NCI-H345 treated with DMSO at 0.1 percent for 48 hours (cell line): ENCODE results near the gene GPBP1.
"Not testable (repeated sequence)": the region's sequence is repeated elsewhere in the genome, so short reads cannot be mapped to it uniquely, and the experiment has no call there.

Experiments
- DNase-seq: peaks from one replicate; lab custom pipeline; 2025; ENCODE audit not compliant: unreplicated experiment; lab: John Stamatoyannopoulos, UW

Gene GPBP1, protein sequence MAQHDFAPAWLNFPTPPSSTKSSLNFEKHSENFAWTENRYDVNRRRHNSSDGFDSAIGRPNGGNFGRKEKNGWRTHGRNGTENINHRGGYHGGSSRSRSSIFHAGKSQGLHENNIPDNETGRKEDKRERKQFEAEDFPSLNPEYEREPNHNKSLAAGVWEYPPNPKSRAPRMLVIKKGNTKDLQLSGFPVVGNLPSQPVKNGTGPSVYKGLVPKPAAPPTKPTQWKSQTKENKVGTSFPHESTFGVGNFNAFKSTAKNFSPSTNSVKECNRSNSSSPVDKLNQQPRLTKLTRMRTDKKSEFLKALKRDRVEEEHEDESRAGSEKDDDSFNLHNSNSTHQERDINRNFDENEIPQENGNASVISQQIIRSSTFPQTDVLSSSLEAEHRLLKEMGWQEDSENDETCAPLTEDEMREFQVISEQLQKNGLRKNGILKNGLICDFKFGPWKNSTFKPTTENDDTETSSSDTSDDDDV

DNA sequence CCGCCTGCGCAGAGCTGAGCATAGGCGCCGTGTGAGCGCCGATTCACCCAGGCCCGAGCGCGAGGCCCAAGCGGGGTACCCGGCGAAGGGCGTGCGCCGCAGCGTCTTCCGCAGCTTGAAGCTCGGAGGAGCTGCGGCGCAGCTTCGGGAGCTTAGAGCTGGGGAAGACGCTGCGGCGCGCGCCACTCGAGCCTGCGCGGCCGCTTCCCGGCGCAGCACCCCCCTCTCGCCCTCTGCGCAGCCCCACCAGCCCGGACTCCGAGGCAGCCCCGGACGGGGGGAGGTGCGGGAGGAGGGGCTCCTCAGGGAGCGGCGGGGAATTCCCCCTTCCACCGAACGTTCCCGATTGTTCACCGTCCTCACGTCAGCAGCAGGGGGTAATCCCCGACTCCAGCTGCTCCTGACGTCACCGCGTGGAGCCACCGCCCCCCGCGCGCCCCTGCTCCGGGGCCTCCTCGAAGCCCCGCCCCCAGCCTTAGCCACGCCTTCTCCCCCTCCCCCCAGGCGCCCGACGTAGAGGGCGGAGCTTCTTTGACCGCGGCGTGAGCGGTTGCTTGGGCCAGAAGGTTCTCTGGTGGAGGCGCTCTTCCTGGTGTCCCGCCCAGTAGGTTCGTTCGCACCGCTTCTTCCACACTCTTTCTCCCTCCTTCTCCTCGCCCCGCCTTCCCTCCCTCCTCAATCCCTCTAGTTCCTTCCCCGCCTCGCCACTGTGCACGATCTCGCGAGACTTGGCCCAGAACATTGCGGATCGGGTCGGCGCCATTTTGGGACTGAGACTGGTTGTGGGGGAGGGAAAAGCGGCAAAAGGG is at the start of gene GPBP1:
Gene GPBP1, plus strand, starts transcription at position 741 of the 809 bp plus-strand sequence. CDS start 40,072 bp downstream, outside the sequence.
- DNase-seq: peak; percentile 88

DNA sequence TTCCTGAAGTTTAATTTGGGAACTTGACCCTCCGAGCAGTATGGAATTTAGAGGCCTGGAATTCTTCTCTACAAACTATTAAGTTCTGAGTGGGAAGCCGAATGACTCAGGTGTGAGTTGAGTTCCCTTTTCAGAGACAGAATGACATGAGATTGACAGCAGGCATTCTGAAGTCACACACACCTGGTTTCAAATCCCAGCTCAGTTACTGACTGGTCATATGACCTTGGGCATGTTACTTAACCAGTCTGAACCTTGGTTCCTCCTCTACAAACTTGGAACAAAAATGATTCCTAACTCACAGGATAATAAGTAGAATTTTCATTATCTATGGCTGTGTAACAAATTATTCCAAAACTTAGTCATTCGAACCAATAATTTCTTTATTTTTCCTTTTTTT is 45.5 kb upstream of the GPBP1 start:
- no peak for DNase-seq

DNA sequence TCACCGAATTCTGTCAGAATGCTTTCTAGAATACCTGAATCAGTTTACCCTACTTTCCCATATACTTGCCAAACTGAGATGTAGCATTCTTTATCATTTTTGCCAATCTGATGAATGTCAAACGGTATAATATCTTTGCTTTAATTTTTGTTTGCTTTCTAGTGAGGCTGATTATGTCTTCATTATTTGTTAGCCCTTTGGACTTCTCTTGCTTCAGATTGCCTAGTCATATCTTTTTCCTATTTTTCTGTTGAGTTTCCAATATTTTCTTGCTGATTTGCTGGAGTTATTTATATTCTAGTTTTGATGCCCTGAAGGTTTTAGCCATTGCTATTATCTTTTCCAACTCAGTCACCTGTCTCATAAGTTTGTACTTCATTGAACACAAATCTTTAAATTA is 40.3 kb upstream of the GPBP1 start:
- DNase-seq: no peak

DNA sequence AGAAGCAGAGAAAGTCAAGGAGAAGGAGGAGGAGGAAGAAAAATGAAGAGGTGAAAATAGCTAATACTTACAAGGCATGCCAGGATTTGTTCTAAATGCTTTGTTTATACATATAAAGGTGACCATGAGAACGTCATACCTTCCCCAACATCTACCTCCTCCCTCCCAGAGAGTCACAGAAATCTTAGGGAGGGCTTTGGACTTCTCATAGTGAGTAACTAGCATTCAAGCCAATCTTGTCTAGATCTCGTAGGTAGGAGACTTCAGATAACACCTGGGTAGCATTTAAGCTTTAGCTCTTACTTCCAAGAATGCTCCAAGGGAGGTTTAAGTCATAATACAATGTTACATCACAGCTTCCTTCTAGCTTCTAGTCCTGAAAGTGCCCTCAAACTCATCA is 36.5 kb upstream of the GPBP1 start:
- DNase-seq: no peak

DNA sequence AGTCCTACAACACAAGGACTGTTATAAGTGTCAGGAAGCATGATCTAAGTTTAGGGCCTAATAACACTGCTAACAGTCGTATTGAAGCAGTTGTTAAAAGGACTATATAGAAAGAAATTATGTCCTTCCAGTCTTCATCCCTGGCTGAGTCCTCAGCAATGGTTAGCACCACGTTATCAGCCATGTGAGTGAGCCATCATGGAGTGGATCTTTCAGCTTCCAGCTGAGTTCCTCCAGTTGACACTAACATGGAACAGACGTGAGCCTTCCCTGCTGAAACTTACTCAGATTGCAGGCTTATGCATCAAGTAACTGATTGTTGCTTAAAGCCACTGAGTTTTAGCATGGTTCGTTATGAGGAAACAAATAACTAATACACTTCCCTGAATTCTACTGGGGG is 21.5 kb upstream of the GPBP1 start:
- DNase-seq: no peak

DNA sequence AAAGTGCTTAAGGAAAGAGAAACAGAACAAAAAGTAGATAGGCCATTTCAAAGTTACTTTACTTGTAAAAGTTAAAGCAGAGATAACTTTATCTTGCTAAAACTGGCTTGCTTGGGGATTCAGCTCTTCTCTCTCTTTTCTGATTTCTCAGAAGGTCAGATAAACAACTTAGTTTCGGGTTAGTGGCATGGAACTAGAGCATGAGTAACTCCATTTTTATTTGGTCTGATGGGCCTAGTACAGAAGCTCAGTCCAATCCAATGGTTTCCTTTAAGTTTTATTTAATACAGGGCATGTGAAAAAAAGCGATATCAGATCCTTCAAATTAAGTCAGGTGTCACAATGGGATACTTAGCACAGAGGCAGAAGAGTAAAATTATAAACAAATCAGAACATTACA is 18.8 kb upstream of the GPBP1 start:
- no peak for DNase-seq

DNA sequence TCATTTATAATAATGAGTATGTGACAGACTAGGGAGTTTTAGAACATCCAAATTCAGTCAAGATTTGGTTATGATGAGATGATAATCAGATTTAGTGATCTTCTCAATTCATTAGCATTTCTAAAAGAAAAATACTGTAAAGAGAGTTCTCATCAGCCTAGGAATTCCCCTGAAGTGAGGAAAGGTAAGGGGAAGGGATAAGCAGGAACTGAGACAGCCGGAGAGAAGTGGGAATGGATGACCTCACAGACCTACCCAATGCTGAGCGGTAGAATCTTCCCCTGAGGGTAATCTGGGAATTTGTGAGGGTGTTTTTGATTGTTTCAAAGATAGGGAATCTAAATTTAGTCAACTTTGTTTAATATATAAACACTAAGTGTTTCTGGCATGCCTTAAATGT is 16.7 kb upstream of the GPBP1 start:
- no peak for DNase-seq

DNA sequence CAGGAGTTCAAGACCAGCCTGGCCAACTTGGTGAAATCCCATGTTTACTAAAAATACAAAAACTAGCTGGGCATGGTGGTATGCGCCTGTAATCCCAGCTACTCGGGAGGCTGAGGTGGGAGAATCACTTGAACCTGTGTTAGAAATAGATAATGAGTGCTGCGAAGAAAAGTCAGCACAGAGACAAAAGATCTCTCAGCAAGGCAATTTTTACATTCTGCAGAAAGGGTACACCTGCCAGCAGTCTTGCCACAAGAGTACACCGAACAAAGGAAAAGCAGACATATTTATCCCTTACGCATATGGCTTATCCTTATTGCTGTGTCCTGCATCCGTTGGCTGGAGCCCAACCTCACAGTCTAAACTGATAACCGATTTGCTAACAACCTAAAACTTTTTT is 16.2 kb upstream of the GPBP1 start:
- no peak for DNase-seq

DNA sequence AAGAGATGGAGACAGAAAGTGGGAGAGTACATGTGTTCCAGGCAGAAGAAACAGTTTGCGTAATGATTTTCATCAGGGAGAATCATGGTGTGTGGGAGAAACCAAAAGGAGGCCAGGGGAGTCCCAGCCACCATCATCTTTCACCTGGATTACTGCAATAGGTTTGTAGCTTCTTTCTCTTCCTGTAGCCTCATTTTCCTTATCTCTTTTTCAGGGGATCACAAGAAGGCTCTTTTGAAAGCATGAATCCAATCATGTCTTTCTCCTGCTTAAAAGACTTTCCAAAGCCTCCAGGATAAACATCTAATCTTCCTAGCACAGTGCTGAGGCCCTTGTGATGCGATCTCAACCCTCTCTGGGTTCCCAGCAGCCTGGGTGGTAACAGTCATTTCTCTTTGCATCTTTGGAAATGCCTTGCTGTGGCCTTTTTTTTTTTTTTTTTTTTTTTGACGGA is 10.3 kb upstream of the GPBP1 start:
- DNase-seq: no peak

DNA sequence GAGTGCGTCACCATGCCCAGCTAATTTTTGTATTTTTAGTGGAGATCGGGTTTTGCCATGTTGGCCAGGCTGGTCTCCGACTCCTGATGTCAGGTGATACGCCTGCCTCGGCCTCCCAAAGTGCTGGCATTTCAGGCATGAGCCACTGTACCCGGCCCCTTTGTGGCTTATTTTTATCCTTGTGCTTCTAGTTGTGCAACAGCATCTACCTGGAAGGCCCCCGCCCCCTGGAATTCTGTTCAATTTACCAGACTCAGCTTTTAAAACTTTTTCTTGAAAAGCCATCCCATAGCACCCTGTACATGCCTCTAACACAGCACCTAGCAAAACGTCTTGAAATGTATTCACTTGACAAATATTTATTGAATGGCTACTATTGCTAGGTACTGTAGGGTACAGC is 9.7 kb upstream of the GPBP1 start:
- DNase-seq: no peak

DNA sequence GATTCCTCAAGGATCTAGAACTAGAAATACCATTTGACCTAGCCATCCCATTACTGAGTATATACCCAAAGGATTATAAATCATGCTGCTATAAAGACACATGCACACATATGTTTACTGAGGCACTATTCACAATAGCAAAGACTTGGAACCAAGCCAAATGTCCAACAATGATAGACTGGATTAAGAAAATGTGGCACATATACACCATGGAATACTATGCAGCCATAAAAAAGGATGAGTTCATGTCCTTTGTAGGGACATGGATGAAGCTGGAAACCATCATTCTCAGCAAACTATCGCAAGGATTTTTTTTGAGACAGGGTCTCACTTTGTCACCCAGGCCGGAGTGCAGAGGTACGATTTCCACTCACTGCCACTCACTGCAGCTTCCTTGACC is 8.7 kb upstream of the GPBP1 start:
- not testable (repeated sequence) for DNase-seq

DNA sequence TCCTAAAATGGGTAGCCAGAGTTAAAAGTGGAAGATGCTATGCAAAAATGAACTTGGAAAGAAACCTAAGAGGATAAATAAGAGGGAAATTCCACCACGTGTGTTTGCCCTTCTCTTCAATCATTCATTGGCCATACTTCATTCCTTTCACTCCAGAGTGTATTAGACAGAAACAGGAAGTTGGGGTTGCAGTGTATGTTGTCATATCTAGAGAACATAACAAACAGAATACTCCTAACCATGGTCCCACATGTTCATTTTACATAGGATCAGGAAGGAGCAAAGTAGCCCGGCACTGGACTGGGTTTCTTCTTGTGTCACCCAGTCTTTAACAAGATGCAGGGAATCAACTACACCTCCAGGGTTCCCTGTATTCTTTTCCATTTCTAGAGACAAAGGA is 7.6 kb upstream of the GPBP1 start:
- no peak for DNase-seq

DNA sequence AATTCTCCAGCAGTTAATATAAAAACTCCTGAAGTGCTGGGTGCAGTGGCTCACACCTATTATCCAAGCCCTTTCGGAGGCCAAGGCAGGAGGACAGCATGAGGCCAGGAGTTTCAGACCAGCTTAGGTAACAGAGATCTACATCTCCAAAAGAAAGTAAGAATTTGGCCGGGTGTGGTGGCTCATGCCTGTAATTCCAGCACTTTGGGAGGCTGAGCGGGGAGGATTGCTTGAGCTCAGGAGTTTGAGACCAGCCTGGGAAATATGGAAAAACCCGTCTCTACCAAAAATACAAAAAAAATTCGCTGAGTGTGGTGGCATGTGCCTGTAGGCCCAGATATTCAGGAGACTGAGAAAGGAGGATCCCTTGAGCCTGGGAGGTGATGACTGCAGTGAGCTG is 6.7 kb upstream of the GPBP1 start:
- DNase-seq: no peak

DNA sequence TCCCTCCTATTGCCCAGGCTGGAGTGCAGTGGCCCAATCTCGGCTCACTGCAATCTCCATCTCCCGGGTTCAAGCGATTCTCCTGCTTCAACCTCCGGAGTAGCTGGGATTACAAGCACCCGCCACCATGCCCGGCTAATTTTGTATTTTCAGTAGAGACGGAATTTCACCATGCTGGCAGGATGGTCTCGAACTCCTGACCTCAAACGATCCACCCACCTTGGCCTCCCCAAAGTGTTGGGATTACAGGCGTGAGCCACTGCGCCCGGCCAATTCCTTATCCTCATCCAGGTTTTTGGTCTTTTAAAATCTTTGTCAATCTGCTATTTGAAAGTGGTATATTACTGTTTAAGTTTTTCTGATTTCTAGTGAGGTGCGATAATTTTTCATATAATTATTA is 3.7 kb upstream of the GPBP1 start:
- not testable (repeated sequence) for DNase-seq

DNA sequence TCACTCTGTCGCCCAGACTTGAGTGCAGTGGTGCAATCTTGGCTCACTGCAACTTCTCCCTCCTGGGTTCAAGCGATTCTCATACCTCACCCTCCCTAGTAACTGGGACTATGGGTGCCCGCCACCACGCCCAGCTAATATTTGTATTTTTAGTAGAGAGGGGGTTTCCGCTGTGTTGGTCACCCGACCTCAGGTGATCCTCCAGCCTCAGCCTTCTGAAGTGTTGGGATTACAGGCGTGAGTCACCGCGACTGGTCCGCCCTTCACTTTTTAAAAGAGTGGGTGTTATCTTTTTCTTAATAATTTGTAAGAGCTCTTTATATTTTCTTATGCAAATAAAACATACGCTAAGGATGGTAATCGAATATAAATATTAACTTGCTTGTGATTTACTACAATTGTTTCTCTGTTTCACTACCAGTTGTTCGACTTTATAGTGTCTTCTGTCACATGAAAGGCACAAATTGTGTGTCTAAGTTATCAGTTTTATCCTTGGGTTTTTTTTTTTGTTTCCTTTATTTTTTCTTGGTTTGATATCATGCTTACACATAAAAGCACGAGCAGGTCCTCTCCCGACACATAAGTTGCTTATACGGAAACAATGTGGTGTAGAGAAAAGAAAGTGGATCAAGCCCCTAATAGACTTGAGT is 1.9 kb upstream of the GPBP1 start:
- DNase-seq: no peak

DNA sequence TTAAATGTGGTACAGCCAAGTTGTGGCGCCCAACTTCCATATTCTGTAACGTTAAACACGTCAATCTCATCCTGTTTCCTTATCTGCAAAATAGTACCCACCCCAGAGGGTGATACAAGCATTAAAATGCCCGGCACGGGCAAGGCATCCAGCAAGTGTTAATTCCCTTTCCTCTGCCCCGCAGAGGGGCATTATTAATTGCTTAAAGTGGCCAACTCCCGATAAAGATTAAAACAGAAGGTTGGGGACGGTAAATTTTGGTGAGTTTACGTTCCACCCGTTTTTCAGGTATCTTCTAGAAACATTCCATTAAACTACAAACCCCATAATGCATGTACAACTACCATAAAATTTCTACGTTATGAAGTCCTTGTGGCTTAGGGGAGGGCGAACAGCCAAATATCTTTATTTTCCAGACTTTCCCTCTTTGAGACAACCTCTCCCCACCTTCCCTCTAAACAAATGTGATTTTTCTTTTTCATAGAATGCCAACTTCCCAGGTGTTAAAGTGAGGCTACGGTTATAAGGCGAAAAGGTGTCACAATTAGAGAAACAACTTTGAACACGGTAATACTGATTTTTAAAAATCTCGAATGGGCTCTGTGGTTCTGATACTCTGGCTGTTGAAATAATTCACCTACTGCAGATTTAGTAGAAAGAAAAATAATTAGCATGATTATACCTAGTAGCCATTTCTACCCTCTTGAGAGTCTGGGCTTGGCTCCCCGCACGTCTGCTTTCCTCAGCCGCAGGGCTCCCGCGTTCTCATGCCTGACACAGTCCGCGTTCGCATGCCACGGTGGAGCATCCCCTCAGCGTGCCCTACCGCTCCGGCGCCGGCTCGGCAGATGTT is 1.2 kb upstream of the GPBP1 start:
- DNase-seq: no peak

DNA sequence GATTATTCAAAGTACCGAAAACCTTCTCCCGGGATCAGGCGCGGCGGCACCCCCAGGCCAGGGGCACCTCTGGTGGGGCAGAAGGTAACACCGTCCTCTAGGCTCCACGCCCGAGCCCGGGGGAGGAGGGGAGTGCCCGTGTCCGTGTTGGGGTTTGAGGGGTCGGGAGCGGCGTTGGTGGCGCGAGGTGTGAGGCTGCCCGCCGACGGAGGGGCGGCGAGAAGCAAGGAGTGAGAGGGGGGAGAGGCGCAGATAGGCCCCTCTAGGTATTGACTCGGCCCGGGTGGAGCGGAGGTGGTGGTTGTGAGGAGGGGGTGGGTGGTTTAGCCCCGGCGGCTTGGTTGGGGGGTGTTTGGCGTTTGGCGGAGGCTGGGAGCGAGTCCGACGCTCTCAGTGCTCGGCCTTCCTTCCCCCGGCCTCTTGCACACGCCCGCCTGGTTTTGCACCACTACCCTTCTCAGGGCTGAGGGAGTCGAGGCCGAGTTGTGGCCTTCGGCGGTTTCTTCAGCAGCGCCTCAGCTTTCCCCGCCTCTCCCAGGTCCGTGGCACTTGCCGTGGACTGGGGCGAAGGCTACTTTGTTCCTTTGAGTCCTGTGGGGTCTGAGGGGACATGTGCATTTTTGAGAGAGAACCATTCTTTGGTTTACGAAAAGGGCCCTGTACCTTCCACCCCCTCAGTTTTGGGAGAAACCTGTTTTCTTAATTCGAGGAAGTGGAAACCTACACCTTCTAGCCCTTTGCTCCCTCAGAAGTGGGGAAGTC is 450 bp downstream of the GPBP1 start:
- no peak for DNase-seq

DNA sequence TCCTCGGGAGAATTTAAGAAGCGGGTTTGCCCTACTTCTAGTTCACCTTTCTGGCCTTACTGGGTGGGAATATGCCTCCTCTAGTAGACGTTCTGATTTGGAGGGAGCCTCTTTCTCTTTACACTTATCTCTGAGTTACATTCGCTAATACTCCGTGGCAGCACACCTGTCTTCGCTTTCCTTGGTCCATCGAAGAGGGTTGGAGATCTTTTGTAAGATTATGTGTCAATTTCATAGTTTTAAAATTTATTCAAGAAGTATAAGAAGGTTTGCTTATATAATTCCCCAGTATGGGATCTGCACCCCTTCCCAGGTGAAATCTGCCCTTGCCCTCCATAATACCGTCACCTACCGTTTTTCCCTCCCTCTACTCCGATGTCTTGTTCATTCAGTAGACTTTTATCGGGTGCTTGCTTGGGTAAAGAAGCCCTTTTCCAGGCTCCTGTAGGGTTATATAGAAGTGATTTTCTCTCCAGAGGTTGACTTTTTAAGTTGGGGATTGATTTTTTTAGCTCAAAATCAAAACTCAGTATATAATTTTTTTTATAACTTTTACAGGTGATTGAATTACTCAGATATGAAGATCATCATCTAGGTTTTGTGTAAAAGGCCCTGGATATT is 1.1 kb downstream of the GPBP1 start:
- DNase-seq: no peak

DNA sequence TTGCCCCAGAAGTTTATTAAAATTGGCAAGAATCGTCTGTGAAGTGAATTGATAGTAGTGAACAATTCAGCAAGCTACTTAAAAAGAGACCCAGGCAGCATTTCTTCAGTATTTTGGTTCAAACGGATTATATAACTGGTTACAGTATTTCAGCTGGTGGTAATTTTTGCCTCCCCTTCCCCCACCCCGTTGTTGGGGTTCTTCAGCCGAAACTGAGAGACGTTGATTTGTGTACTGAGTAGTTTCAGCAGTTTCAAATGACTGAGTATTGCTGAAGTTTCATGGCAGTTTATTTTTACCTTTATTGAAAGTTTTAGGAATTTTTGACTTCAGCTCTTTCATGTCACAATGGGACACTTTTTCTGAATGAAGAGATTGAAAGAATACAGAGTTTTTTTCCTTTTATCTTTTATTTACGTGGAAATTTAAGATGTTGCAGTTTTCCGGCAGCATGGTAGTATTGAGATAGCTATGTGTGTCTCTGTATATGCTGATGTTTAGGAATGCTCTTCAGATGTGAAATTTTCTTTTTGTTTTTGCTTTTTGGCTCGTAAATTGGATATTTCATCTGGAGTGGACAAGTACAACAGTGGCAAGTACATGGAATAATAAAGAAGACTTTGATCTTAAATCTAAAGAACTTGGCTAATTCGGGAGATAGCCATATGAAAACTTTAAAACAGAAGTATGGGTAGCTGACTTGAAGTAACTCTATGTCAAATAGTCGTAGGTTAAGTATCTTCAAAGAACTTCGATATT is 1.9 kb downstream of the GPBP1 start:
- no peak for DNase-seq
